RPMI7951 (cell line): ENCODE measurements around the gene NDUFA12. TPM values are rescaled to one million over a fixed set of nuclear protein-coding genes. Genes with fewer than 3 reads are reported as not detected.
A peak's percentile ranks its signal among the peaks of the same experiment; 100 is the strongest.

Experiments
- DNase-seq: peaks from one replicate; pipeline ENCODE4 v3.0.0-alpha.2; 2012; ENCODE audit warnings: low read depth
- total RNA-seq: library from RNA; depleted of rRNA; stranded (reverse); fragments of >200 nt; shearing (Covaris generic); gene quantifications from 2 replicates; pipeline ENCODE4 v1.2.3, GENCODE V29; 2014

NDUFA12 gene
- total RNA-seq, 1 experiment from 2014 or later: 226 TPM

DNA sequence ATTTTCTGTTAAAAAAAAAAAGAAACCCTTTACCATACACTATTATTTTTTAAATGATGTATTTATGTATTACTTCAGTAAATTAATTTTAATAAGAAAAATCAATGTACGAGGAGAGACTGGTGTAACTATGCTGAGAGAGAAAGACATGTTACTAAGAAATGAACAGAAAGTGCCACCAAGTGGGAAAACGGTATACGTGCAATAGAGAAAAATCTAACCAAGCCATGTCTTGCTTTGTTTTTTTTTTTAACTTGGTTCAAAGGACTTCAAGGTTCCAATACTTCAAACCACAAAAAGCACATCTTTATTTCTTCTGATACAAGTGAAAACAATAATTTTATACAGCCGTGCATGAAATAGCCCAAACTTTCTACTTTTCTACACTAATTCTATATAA is 22.9 kb downstream of the NDUFA12 start:
- no peak for DNase-seq

DNA sequence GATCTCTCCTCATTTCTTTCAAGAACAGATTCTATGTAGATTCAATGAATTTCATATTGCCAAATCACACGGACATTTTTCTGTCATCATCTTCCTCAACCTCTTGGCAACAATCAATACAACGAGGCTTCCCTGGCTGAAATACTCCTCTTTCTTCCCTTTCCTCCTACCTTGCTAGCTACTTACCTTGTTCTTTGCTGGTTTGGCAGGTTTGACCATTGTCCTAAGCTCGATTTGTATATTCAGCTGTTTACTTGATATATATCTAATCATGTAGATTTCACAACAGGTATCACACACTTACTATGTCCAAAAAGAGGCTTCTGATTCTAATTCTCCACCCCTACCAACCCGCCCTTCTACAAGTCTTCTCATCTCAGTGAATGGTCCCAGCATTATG is 23.6 kb downstream of the NDUFA12 start:
- DNase-seq: no peak

DNA sequence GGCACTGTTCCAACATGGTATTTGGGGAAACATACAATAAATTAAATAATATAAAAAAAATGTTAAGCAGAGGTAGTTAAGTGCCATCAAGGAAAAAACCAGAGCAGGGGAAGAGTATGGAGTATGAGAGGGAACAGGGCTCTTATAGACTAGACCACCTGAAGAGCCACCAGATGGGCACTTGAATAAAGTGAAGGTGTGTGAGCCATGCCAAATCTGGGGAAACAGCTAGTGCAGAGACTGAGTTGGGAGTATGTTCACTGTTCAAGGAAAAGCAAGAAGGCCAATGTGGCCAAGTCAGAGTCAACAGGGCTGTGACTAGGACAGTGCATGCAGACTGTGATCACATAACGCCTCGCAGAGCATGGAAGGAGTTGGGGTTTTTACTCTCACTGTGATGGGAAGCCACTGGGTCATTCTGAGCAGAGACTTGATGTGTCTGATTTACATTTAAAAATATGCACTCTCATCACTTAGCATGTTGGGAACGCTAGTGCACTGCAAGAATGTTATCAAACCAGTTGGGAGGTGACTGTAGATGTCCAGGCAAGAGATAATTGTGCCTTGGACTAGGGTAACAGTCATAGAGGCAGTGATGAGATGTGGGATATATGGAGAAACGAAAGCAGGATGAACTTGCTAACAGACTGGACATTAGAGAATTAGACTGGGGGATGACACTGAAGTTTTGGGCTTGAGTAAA is 25.6 kb downstream of the NDUFA12 start:
- no peak for DNase-seq

DNA sequence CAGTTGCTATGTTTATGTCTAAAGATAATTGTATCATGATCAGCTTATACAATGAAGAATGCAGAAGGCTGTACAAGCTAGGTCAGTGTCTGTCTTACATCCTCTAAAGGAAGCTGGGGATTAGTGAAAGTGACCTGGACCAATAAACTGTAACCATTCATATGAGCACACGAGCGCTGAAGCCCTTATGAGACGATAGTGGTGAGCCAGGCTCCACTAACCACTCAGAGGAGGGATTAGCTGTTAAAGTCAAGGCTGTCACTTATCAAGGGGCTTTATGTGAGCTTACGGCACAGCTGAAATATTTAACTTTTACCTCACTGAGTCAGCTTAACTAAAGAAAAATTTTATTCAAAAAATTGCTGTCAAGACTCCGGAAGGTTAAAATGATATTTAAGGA is 30.3 kb downstream of the NDUFA12 start:
- no peak for DNase-seq

DNA sequence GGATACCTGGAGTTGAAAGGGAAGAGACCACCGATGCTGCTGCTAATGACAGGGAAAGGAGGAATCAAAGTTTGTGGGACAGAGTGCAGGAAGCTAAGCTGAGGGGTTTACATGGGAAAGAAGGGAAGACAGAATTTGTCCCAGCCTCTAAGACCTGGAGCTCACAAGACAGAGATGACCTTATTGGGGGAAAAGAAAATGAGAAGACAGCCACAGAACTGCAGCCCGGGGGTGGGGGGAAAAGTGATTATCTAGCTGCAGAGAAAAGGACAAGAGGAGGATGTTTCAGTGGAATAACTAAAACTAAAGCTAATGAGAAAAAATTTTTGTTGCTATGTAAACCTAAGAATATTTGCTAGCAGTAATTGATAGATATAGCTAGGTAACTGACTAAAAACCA is 30.7 kb downstream of the NDUFA12 start:
- no peak for DNase-seq

DNA sequence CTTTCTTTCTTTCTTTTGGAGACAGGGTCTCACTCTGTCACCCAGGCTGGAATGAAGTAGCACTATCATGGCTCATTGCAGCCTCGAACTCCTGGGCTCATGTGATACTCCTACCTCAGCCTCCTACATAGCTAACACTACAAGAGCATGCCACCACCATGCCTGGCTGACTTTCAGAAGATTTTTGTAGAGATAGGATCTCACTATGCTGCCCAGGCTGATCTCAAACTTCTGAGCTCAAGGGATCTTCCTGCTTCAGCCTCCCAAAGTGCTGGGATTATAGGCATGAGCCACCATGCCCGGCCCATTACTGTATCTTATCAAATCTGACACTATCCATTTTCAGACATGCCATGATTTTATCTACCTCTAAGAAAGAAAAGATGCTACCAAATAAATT is 31.6 kb downstream of the NDUFA12 start:
- no peak for DNase-seq

DNA sequence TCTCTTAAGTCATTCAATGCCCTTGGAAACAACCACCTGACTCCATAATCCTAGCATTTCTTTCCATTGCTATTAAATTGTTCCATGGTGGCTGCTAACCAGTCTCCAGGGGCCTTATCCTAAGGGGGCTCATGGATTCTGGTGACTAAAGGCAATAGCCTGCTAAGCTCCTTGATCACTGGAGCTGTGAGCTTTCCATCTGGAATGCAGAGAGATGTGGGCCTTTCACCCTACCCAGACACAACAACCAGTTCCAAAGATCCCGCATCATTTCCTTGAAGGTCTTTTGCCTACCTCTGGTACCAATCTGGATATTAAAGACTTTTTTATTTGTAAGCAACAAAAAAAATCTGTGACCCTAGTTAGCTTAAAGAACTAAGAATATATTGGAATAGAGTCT is 32.9 kb downstream of the NDUFA12 start:
- no peak for DNase-seq

DNA sequence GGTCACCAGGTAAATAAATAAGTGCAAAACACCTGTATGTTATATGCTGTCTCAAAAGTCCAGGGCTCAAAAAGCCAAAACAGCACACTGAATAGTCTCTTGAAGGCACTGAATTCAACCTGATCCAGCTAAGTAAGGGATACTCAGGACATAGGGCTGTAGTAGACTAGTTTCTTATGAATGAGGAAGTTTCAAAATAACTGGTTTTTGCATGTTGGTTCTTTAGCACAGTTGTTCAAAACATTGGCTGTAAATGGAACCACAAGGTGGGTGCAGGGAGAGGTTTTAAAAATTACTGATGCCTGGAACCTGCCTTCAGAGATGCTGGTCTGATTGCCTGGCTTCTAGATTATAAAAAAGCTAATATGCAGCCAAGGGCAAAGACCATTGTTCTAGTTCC is 34.1 kb downstream of the NDUFA12 start:
- no peak for DNase-seq

DNA sequence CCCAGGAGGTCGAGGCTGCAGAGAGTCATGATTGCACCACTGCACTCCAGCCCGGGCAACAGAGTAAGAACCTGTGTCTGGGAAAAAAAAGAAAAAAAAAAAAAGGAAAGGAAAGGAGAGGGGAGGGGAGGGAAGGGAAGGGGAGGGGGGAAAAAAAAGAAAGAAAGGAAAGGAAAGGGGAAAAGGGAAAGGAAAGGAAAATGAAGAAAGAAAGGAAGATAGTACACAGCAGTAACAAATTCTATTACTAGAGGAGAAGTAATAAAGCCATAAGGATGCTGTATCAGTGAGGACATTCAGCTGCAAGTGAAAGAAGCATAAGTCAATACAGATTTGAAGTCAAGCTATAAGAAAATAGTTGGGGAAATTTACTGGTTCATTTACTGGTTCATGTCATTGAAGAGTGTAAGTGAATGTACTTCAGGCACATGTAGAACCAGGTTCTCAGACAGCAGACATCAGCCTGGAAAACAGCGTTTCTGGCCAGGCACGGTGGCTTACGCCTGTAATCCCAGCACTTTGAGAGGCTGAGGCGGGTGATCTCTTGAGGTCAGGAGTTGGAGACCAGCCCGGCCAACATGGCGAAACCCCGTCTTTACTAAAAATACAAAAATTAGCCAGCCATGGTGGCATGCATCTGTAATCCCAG is 37.4 kb downstream of the NDUFA12 start:
- DNase-seq: no peak

DNA sequence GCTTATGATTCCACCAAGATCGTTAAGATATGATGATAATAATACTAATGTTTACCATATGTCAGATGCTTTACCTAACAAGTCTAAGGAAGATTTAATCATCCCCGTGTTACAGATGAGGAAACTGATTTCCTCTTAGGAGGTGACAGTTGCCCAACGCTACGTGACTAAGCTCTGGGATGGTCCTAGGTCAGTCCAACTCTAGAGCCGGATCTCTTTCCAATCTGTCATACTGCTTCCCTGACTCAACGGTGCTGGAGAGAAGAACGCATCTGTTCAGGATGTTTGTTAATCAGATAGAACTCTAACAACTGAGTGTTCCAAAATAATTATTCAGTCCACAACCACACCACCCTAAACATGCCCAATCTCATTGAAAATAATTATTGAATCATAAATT is 39.8 kb downstream of the NDUFA12 start:
- no peak for DNase-seq

DNA sequence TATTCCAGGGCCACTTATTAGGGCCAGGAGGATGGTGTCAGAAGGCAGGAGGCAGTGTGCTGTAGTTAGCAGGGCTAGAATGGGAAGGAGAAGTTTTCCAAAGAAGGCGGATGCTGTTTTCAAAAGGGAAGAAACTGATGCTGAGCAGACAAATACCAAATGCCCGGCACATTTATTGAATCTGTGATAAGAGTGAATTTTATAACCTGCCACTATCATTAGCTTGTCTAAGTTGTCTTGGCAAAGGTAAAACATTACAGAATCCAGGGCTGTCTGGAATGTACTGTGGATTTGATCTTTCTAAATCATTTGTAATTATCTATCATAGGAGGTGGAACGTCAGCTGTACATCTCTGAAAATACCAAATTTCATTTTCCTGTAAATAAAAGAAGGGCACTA is 40.8 kb downstream of the NDUFA12 start:
- no peak for DNase-seq

DNA sequence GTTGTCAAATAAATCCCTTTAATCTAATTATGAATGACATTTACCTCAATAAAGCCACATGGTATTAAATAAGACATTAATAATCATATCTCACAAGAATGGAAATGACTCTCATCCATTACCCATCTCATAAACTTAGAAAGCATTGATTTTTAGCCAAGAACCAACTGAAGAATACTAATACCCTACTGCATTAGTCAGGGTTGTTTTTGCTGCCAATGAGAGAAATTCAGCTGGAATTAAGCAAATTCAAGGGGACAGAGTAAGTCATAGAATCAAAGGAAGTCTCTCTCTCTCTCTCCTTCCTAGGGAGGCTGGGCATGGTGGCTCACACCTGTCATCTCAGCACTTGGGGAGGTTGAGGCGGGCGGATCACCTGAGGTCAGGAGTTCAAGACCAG is 41.6 kb downstream of the NDUFA12 start:
- no peak for DNase-seq

DNA sequence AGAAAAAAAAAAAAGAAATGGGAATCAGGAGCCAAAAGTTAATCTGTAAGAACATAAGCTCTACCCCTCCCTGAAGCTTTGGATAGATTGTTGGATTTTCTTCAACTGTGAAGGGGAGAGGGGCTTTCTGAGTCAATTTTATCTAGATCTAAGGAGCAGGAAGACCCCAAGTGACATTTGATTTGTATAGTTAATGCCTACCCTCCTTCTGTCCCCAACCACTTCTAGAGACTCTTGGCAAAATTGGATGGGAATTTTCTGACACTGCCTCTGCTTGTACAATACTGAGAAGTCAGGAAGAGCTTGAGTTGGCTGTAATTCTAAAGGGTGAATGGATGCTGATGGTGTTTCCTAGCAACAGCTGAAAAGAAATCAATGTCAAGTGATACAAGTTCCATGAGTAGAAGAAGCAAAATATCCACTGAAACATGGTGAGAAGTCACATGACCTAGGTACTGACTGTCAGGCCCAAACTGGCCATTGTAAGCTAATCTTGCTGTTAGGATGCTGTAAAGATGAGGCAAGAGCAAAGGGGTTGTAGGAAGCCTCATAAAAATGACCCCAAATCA is 42.2 kb downstream of the NDUFA12 start:
- DNase-seq: no peak

DNA sequence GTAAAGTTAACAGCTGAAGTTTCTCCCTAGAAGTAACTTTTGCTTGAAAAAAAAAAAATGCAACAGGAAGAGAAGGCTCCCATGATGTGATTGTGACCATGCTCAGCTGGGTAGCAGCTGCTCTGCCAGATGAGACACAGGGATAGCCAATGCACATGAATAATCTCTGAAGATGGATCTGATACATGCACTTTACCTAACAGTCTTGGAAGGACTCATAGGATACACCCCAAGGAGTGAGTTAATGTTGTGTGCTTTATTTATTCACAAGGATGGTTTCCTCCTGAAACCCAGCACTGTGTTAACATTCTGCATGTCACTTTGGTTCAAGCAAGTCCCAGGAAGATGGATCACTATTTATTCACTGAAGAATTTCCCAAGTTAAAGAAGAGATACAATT is 46.5 kb downstream of the NDUFA12 start:
- no peak for DNase-seq

DNA sequence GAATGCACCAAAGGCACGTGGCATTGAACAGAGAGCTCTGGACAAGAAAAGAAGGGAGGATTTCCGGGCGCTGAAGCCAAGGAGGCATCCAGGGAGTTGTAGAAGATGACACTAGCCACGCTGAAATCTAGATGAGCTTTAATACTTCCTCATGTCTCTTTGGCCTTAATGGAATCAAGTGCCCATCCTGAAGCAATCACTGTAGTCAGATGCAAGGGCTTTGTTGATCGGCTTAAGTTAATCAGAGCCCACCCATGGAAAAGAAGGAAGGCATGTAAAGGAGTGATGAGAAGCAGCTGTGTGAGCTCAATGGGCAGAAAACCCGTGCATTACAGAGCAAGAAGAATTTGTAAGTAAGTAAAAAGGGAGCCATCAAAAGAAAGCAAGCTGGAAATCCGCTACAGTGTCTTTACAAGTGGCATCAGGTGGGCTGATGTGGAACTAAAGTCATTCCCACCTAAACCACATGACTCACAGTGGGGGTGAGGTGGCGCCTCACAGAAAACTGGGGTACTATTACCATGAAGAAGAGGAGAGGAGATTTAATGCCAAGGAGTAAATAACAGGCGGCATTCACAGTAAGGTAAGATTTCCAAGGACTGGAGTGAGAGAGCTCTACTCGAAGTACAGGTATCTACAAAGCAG is 48.4 kb downstream of the NDUFA12 start:
- DNase-seq: no peak

DNA sequence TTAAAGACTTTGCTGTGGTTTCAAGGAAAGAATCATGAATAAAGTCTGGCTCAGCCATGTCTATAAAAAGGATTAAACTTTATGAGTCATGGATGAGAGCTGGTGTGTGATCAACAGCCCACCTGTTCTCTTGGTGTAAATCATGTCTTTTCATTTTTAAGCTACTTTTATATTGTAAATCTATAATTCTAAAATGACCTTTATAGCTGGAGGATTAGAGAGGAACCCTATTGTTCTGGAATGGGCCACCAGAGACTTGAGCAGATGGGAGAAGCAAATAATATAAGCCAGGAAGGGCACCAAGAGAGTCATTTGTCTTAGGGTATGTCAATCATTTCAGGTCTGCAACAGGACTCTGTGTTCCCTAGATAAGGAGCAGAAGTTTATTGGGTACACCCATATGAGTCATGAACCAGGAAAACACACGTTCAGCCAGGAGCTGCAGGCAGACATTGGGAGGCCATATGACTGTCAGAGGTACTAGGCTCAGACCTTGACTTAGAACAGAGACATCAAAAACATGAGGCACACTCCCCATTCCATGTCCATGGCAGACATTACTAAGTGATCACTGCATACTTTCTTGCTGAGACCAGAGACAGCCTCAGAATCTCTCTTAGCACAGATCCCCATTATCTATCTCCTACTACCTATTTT is 49.3 kb downstream of the NDUFA12 start:
- DNase-seq: peak; percentile 40

DNA sequence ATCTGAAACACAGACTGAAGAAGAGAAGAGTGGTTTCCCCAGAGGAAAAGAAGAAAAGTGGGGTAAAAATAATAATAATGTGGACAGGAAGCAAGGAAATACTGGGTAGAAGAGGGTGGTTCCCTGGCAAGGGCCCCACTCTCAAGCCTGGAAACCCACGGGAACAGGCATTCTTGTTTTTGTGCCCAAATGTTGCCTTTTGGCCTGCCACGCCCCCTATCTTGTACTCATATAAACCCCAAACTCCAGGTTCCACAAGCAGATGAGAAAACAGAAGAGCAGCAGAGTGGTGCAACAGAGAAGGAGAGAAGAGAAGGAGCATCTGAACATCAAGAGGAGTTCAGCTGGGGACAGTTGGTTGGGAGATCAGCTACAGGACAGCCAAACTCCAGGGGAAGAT is 51.2 kb downstream of the NDUFA12 start:
- no peak for DNase-seq

DNA sequence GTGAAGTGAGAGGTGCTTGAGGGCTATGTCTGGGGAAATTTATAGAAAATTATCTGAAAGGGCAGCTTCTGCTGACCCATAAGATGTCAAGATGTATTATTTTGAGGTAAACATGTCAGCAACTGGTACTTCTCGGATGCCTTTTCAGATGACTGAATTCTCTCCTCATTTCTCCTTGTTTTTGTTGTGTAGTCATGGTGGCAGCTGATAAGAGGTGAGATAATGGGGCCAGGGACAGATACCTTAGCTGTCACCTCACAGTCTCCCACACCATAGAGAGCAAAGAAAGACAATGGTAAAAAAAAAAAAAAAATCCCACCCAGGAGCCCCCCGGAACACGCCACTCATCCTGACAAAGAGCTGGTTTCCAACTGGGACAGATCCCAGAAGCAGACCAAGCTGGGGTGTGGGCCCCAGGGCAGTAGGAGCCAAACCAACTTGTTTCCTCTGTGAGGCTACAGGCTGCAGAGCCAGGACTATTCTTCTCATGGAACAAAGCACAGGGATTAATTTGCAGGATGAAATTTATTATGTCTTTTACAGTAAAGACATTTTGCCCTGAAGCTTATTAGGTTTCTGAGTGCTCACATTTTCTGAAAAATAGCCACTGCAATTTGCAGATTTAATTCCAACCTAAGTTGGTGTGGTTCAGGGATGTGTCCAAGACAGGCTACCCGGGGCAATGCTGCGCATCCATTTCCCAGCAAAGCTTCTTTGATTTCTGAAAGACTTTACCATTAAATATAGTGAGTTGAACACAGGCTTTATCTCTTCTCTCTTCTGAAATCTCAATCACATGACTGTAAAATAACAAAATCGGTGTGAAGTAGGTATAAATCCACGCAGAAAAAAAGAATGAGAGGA is 52.2 kb downstream of the NDUFA12 start:
- DNase-seq: no peak

DNA sequence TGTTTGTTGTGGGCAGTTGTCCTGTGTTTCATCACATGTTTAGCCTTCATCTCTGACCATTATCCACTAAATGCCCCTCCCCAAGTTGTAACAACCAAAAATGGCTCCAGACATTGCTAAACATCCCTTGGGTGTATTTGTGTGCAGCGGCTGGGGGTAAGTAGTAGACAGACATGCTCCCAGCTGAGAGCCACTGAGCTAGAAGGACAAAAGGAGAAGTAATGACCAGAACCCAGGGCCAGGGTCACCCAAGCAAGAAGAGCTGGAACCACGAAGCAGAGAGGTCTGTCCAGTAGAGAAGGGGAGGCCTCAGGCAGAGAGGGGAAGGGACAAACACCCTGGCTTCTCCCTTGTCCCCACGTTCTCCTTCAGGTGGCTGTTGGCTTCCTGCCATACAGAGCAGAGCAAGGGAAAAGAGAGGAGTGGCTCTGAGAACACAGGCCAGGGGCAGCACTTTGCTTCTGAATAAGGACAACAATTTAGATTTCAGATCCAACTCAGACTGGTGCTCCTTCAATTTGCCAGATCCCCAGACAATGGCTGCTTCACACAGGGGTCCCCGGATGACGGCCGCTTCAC is 55.2 kb downstream of the NDUFA12 start:
- no peak for DNase-seq

DNA sequence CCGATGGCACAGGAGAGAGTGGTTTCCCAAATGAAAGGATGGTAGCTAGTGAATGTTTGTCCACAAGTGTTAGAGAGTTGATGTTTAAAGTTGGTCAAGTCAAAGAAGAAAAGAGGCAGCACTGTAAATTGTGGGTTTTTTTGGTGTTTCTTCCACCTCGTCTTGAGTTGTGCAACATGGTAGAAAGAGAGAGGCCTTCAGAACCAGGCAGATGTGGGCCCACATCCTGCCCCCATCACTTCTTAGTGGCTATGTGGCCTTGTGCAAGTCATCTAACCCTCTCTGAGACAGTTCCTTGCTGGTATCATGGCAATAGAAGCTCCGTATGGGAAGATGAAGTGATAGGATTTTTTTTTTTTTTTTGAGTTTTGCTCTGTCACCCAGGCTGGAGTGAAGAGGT is 60.8 kb downstream of the NDUFA12 start:
- no peak for DNase-seq

DNA sequence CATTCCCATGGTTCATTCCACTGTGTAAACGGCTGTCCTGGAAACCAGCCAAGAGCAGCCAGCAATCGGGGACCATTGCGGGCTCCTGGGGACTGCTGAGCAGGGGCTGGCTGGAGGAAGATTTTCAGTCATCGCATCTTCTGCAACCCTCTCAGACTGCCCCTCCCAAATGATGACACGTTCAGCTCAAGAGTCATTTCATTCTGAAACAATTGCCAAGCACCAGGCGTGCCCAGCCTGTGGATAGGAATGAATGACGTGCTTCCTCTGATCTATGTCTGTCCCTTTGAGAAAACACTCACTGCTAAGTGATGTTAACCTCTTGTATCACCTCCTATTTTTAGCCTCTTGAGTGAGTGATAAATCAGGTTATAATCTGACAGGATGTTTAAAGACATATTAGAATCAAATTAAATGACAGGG is 62.0 kb downstream of the NDUFA12 start:
- peak; percentile 60 for DNase-seq
